ENCODE measurements around the gene PTPRU.

Gene PTPRU

GRCh38 chr1:29324202-29324601, 87.9 kb downstream of the PTPRU start:
- H3K27ac ChIP-seq = no peak overlapping the region

GRCh38 chr1:29324771-29325351, 88.5 kb downstream of the PTPRU start:
- H3K27ac ChIP-seq = no peak overlapping the region
- H3K4me3 ChIP-seq = no peak overlapping the region

More at GRCh38 chr1:29324202-29324601, 87.9 kb downstream of the PTPRU start:
- H3K4me3 ChIP-seq = no peak overlapping the region

GRCh38 chr1:29325675-29326074, 89.4 kb downstream of the PTPRU start:
- no peak overlapping the region for H3K4me3 ChIP-seq
- H3K27ac ChIP-seq = no peak overlapping the region

- Histone ChIP-seq H3K4me3 (no peak overlapping the region), H3K27ac (no peak overlapping the region)
These were observed 89.8 kb downstream of the PTPRU start for GRCh38 chr1:29326123-29326522.

GRCh38 chr1:29327223-29327935, 91.1 kb downstream of the PTPRU start:
- Histone ChIP-seq H3K27ac (no peak overlapping the region), H3K4me3 (no peak overlapping the region)

GRCh38 chr1:29329022-29329775, 92.9 kb downstream of the PTPRU start:
- no peak overlapping the region for H3K4me3 ChIP-seq
- no peak overlapping the region for H3K27ac ChIP-seq

GRCh38 chr1:29330089-29330488, 93.8 kb downstream of the PTPRU start:
- Histone ChIP-seq H3K4me3 (no peak overlapping the region), H3K27ac (no peak overlapping the region)

- no peak overlapping the region for H3K27ac ChIP-seq
- H3K4me3 ChIP-seq = no peak overlapping the region
These were observed 94.5 kb downstream of the PTPRU start for GRCh38 chr1:29330856-29331255.

- no peak overlapping the region for H3K4me3 ChIP-seq
- no peak overlapping the region for H3K27ac ChIP-seq
These were observed 95.0 kb downstream of the PTPRU start for GRCh38 chr1:29331309-29331708.

- H3K27ac ChIP-seq = no peak overlapping the region
- H3K4me3 ChIP-seq = no peak overlapping the region
These were observed 95.4 kb downstream of the PTPRU start for GRCh38 chr1:29331729-29332128.

- H3K4me3 ChIP-seq = no peak overlapping the region
- H3K27ac ChIP-seq = no peak overlapping the region
These were observed 95.9 kb downstream of the PTPRU start for GRCh38 chr1:29332204-29332603.

GRCh38 chr1:29333008-29333407, 96.7 kb downstream of the PTPRU start:
- Histone ChIP-seq H3K4me3 (no peak overlapping the region), H3K27ac (no peak overlapping the region)

- no peak overlapping the region for H3K4me3 ChIP-seq
- no peak overlapping the region for H3K27ac ChIP-seq
These were observed 99.3 kb downstream of the PTPRU start for GRCh38 chr1:29335573-29335972.

GRCh38 chr1:29338908-29339575, 102.7 kb downstream of the PTPRU start:
- Histone ChIP-seq H3K27ac (no peak overlapping the region), H3K4me3 (no peak overlapping the region)

GRCh38 chr1:29341936-29342335, 105.6 kb downstream of the PTPRU start:
- Histone ChIP-seq H3K4me3 (no peak overlapping the region), H3K27ac (no peak overlapping the region)

GRCh38 chr1:29342351-29342750, 106.0 kb downstream of the PTPRU start:
- H3K27ac ChIP-seq = no peak overlapping the region

GRCh38 chr1:29342983-29343382, 106.7 kb downstream of the PTPRU start:
- no peak overlapping the region for H3K4me3 ChIP-seq
- no peak overlapping the region for H3K27ac ChIP-seq

More at GRCh38 chr1:29342351-29342750, 106.0 kb downstream of the PTPRU start:
- H3K4me3 ChIP-seq = no peak overlapping the region

GRCh38 chr1:29343476-29343875, 107.2 kb downstream of the PTPRU start:
- Histone ChIP-seq H3K4me3 (no peak overlapping the region), H3K27ac (no peak overlapping the region)

- no peak overlapping the region for H3K27ac ChIP-seq
- H3K4me3 ChIP-seq = no peak overlapping the region
These were observed 107.6 kb downstream of the PTPRU start for GRCh38 chr1:29343908-29344307.

GRCh38 chr1:29344336-29344735, 108.0 kb downstream of the PTPRU start:
- Histone ChIP-seq H3K27ac (no peak overlapping the region), H3K4me3 (no peak overlapping the region)

All from skin epidermis (tissue), 12 donors.